UCSD-AML1 (cell line): ENCODE data around the gene DNM3.

Source experiments
- DNase-seq: peaks from one replicate; lab custom pipeline; 2025; ENCODE audit not compliant: unreplicated experiment; lab: John Stamatoyannopoulos, UW

Gene DNM3

DNA sequence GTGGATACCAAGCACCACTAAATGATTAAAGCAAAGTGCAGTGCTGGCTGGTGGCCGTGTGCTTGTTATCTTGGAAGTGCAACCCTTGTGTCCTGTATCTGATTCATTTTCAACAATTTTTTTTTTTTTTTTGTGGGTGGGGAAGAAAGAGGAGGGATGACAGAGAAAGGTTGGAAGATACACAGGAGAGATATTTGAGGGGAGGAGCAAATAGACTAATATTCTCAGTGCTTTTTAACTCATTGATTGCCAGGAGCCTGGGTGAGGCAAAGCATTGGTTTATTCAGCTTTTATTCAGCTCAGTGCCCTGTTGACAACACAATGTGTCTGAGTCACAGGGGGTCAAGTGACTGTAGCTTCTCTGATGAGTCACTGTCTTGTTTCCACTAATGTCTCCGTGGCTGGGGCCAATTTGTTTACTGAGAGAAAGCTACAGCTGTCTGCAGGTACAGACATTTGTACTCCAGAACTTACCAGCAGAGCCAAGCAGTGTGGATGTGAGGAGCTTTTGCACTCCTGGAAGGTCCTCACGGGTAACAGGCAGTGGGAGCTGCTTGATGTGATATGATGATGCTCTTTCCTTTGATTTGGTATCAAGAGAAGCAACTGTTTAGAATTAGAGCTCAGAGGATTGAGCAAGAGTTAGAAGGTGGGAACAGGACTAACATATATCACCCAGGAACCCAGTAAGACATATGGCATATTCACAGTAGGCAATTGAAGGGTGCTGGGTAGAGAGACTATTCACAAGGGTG, 23.6 kb upstream of the DNM3 start:
- DNase-seq = no peak

DNA sequence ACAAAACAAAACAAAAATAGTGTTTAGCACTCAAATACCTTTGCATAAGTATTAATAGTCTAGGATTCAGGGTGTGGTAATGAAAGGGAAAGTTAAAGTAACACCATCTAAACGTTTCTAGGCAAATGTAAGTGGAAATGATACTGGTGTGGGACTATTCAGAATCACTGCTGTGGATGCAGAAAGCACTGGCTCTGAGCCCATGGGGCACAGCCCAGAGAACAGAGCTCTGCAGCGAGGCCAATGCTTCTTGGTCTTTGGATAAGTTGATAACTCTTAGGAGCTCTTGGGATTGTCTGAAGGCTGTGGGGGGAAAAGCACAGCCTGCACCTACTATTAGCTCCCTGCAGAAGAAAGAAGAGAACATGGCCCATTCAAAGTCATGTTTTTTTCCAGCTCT, 21.4 kb upstream of the DNM3 start:
- DNase-seq = no peak

DNA sequence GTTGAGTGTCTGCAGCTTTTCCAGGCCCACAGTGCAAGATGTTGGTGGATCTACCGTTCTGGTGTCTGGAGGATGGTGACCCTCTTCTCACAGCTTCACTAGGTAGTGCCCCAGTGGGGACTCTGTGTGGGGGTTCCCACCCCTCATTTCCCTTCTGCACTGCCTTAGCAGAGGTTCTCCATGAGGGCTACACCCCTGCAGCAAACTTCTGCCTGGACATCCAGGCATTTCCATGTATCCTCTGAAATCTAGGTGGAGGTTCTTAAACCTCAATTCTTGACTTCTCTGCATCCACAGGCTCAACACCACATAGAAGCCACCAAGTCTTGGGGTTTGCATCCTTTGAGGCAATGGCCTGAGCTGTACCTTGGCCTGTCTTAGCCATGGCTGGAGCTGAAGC, 14.3 kb upstream of the DNM3 start:
- no peak for DNase-seq

DNA sequence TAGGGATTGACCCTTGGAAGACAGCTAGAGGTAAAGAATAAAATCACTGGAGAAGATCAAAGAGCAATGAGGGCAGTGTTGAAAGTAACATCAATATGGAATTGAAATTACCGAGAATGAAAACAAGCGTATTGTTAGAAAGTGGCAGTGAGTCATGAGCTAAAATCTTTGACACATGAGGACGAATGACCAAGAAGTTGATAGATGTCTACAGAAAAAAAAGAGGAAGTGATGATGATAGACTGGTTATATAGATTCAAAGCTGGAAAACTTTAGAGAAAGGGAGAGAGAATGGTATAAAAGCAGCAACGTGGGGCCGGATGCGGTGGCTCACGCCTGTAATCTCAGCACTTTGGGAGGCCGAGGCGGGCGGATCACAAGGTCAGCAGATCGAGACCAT, 12.5 kb upstream of the DNM3 start:
- DNase-seq = no peak

DNA sequence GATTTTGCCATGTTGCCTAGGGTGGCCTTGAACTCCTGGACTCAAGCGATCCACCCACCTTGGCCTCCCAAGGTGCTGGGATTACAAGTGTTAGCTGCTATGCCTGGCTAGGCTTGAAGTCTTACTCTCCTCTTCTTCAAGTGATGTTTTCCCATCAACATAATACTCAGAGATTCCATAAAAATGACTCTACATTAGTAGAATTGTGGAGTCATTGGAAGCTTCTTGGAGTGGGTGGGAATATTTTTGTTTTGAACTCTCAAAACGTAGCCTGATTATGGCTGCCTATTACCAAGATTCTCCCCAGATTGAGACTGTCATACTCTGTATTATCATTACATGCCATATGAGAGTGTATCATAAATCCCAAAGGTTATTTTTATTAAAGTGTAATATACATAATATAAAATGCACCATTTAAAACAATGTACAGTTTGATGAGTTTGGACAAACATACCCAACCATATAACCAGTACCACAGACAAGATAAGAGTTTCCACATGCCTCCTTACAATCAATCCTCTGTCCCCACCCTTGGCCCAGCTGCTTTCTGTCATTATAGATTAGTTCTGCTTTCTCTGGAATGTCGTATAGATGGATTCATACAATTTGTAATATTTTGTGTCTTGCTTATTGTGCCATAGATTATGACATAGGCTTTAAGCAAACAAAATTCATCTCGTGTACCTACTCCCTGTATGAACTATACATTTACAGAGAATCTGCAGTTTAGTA, 8.0 kb upstream of the DNM3 start:
- DNase-seq = no peak

DNA sequence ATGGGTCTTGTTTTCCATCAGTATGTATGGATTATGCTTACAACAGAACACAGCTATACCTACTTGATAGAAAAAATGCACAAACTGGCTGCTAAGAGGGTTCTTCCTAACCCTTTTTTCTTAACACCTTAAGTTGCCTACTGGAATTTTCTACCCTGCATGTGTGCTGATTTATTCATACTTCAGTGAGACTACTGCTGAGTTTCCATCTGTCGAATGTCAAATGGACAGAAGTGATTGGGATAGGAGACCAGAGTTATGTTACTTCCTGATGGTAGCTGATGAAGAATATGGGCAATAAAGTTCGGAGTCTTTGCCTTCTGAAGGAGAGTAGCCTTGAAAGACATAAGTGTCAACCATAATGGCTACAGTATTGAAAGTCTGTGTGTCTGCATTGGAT, 6.5 kb upstream of the DNM3 start:
- no peak for DNase-seq

DNA sequence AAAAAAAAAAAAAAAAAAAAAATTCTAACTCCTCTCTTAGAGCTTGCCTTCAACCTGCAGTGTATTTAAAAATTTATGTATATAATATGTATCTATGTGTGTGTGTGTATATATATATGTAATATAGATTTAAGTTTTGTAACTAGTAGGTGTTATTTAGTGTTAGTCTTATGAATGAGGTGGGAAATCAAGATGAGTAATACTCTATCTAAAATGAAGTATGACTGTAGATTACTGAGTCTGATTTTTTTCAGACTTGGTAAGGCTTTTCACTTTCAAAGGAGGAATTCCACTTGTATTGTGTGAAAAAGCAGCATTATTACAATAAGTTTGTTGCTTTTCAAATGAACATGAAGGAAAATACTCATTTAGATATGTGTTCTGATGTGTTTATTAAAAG, 5.4 kb upstream of the DNM3 start:
- no peak for DNase-seq

DNA sequence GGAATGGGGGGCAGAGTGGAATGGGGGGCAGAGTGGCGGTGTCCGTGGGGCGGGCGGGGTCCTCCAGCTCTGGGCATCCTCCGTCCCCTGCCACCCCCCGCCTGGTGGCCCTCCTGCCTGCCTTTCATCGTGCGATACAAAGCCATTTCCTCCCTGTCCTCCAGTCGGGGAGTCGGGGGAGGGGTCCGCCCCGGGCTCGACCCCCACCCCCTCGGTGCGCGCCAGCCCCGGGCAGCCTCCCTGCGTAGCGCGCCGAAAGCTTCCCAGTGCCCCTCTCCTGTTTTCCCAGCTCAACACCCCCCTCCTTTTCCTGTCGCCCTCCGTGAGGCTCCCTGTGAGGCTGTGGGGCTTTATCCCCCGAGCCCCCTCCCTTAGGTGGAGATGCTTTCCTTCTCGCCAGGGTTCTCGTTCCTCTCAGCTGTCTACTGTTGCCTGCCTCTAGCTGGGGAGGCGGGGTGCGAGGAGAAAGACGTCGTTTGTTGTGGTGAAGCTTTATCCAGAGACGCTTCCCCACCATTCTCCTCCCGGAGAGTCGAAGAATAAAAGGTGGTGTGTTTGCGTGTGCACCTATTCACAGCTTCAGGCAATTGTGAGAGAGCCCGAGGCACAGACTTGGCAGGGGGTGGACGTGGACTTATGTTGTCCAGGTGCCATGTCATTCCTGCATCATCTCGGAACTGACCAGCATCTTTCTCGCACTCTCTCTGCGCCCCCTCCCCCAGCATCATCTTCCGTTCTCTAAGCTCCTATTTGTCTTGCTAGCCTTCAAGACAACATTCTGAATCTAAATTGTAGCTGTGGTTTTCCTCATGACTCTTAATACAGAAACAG, 848 bp downstream of the DNM3 start:
- no peak for DNase-seq

DNA sequence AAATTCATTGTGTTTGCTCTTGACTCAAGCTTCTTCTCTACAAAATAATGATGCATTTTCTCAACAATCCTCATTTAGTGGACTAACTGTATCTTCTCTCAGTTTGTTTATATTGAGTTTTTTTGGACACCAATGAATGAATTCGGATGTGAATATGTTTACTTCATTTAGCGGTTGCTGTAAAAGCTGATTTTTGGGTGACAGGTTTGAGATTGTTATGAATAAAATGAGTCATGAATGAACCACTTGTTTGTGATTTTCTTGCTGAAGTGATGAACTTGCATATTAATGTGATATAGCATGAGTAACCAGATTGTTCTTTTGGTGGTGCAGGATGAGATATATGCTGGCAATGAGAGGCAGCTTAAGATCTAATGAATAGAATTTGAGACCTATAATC, 3.1 kb downstream of the DNM3 start:
- DNase-seq = no peak

DNA sequence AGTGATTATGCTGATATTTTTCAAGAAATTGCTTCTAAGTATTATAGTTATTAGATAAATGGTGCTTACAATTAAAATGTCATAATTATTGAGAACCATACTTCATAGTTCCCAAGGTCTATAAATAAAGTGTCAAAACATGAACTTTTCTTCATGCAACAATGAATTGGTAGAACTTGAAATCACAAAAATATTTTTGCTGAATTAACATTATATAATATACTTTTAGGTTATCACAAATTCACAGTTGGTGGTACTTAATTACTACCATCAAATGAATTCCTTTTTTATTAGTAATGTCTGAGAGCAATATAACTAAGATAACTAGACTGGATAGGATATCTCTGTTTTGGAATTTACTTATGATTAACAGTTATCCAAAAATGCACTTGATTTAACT, 4.7 kb downstream of the DNM3 start:
- no peak for DNase-seq

DNA sequence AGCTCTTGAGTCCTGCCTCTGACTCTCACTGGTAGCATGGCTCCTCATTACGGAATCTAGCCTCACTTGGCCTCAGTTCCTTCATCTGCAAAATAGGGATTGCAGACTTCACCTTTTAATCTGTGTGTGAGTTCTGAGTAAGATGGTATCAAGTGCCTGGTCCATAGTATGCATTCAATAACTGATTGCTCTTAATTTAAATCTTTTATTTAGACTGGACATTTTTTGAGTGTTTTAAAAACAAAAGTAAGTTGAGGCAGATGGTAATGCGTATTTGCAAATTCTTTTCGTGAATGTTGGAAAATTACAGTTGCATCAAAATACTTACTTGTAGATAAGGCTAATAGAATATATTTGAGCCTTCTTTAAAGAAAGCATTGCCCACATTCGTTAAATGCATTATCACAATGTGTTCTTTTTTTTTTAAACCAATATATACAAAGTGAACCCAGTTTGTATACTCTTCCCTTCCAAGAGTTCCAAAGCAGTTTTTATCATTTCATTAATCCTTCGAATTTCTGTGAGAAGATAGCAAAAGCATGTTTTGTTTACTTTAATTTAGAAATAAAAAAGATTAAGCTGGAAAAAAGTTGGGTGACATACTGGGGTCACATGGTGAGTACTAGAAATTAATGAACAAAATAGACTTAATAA, 8.1 kb downstream of the DNM3 start:
- no peak for DNase-seq

DNA sequence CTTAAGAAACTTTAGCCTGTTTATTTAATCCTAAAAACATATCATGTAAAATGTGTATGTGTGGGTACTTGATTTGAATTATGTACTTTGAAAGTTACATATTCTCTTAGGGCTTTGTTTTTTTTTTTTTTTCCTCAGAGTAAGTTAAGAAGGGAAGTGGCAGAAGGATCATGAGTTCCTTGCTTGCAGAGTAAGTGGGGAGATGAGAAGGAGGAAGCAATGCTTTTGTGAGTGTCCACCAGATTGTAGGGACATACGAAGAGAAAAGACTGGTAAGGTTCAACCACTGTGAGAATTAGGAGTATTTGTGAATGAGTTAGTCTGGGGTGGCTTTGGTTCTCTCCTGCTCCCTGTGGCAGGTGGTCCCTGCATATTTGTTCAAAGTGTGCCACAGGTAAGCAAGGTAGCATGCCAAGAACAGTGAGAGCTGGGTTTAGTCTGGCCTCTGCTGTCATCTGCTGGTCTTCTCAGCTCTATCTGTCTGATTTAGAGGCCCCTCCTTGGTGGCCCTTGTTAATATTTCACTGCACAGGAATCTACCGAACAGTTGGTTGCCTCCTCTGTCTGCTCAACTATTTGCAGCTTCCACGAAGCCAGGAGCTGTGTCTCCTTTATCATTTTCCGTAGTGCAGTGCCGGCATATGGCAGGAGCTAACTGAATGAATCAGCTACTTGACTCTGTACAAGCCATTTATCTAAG, 9.5 kb downstream of the DNM3 start:
- DNase-seq = no peak

DNA sequence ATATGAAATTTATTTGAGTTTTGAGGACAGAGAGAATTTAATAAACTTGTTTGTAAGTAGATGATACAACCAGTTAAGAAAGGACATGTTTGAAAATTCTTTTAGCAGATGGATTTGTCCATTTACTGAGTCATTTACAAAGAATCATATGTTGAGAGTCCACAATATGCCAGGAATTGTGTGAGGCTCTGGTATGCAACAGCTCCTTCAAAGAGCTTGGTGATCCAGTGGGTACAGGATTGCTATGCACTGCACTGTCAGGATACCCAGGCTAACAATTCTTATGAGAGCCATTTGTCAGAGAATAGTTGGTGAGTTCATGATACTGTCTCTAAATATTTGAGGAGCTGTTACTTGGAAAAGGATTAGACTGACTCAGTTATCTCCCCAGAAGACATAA, 11.0 kb downstream of the DNM3 start:
- no peak for DNase-seq

DNA sequence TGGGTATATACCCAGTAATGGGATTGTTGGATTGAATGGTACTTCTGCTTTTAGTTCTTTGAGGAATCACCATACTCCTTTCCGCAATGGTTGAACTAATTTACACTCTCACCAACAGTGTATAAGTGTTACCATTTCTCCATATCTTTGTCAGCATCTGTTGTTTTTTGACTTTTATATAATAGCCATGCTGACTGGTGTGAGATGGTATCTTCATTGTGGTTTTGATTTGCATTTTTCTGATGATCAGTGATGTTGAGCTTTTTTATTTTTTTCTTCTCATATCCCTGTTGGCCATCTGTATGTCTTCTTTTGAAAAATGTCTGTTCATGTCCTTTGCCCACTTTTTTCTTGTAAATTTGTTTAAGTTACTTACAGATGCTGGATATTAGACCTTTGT, 14.1 kb downstream of the DNM3 start:
- no peak for DNase-seq

DNA sequence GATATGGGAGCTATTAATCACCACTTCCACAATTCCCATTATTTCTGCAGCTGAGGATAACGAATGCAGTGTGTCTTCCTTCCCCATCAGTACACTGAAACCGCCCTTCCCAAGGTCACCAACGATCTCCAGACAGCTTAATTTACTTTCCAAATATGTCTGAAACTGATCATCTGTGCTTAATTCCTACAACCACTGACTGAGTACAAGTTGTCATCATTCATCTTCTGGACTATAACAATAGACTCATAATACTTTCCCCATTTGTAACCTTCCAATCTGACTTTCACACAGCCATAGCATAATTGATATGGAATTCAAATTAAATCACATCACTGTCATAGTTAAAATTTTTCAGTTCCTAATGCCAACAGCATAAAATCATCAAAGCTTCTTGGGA, 17.4 kb downstream of the DNM3 start:
- no peak for DNase-seq

DNA sequence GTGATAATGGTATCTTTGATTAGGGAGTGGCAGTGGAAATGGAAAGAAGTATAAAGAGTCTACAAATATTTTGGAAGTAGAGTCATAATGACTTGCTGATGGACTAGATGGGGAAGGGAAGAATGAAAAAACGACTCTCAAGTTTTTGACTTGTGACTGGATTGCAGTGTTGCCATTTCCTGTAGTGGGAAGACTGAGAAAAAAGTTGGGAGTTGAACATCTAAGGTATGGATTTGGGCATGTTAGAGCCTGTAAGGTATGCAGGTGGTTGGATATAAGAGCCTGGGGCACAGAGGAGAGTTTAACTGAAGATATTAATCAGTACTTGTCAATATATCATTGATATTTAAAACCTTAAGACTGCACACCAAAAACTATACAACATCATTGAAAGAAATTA, 19.4 kb downstream of the DNM3 start:
- DNase-seq = no peak

DNA sequence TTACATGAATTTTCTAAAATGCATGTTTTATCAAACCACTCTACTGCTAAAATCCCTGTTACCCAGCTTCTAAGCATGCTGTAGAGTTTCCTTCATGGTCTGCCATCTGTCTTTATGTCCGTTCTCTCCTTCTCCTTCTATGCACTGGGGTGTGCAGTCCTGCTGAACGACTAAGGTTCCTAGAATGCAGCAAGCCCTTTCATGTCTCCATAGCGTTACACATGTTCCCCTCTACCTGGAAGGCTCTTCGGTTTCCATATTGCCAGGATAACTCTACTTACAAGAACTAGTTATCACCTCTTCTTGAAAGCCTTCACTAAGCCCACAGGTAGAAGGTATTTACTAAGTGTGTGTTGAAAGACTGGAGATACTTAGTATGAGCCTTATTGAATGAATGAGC, 22.2 kb downstream of the DNM3 start:
- DNase-seq = no peak

DNA sequence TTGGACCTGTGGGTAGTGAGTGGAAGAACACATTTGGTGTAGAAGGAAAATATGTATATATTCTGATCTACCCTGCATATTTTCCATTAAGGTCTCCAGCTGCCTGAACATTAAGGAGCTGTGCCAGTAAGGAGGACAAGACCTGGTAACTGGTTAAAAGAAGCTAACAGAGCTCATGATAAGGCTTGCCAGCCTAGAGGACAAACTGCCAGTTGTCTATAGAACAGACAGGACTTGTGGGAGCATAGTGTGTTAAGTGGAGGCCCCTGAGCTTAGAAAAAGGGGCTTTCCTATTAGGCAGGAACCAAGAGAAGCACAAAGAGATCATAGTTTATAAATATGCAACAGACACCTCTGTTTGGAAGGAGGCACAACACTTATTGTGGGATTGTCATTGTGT, 23.0 kb downstream of the DNM3 start:
- DNase-seq = no peak

DNA sequence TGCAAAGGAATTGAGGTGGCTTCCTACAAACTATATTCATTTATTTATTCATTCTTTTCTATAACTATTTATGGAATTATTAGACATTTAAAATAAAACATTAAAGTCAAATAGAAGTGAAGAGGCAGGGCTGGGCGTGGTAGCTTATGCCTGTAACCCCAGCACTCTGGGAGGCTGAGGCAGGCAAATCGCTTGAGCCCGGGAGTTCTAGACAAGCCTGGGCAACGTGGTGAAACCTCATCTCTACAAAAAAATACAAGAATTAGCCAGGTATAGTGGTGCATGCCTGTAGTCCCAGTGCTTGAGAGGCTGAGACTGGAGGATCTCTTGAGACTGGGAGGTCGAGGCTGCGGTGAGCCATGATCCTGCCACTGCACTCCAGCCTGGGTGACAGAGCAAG, 23.8 kb downstream of the DNM3 start:
- no peak for DNase-seq

DNA sequence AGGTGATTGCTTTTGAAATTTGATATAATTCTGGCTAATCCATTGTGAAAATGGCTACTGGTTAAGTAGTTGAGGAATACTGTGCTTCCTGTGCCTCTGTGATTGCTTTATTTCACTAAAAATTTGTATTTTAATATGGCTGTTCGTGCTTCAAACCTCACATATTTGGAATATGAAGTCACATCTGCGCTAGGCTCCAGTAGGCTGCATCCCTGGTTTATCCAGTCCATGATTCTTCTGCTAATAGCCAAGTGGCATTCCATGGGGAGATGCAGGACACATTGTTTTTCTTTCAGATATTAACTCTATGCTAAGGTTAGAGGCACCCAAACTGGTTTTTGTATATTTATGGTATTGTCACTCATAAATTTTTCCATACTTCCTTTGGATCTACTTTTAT, 25.9 kb downstream of the DNM3 start:
- DNase-seq = no peak

DNA sequence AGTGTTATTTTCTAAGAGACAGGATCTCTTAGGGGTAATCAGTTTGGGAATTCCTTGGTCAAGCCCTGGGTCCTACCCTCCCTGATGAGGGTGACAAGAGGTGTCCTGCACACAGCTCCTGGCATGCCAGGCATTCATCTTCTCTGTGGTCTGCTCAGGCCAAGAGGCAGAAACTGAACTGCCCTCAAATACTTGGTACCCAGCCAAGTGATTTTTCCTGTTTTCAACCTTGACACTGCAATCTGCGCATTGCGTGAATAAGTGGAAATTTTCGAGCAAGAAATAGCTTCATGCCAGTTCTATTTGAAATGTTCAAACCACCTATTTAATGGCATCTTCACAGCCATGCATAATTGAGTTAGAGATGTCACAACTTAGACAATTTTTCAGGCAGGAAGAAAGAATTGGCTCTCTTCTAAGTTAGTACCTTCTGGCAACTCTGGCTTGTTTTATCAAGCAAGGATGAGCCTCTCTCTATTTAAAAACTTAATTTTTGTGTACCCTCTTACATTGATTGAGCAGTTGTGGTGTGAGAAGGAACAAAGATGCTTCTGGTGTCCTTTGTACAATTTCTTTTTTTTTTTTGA, 27.0 kb downstream of the DNM3 start:
- no peak for DNase-seq
